IMR-90 (cell line): Measurements from ENCODE around the gene CKLF.

Experiments used
- BHLHE40 ChIP-seq: fragments of 150-350 bp; IDR thresholded peaks from 2 replicates; pipeline ENCODE4 v1.6.1; 2016; ENCODE audit warnings: mild to moderate bottlenecking, low read depth, low read length
- CEBPB ChIP-seq: IDR thresholded peaks from 2 replicates; pipeline ENCODE4 v1.6.1; 2012; ENCODE audit warnings: low read depth, low read length, improper control_type of control experiment
- CTCF ChIP-seq: conservative IDR thresholded peaks from 2 replicates; pipeline ENCODE4 v1.5.1; 2012; ENCODE audit warnings: mild to moderate bottlenecking, low read depth, low read length, improper control_type of control experiment
- ELK1 ChIP-seq: fragments of 150-350 bp; IDR thresholded peaks from 2 replicates; pipeline ENCODE4 v1.6.1; 2016; ENCODE audit warnings: low read depth, mild to moderate bottlenecking, low read length, moderate library complexity, borderline replicate concordance
- FOS ChIP-seq: fragments of 150-350 bp; IDR thresholded peaks from 2 replicates; pipeline ENCODE4 v1.6.1; 2016; ENCODE audit warnings: low read depth, low read length
- MAFK ChIP-seq: IDR thresholded peaks from 2 replicates; pipeline ENCODE4 v1.6.1; 2012; ENCODE audit warnings: low read depth, low read length, improper control_type of control experiment
- MXI1 ChIP-seq: IDR thresholded peaks from 2 replicates; pipeline ENCODE4 v1.6.1; 2012; ENCODE audit warnings: low read depth, mild to moderate bottlenecking, low read length, moderate library complexity, borderline replicate concordance
- POLR2A ChIP-seq: IDR thresholded peaks from 2 replicates; pipeline ENCODE4 v1.6.1; 2012; ENCODE audit warnings: mild to moderate bottlenecking, low read depth, low read length
- RAD21 ChIP-seq: IDR thresholded peaks from 2 replicates; pipeline ENCODE4 v1.6.1; 2012; ENCODE audit warnings: low read length, improper control_type of control experiment
- RFX5 ChIP-seq: IDR thresholded peaks from 2 replicates; pipeline ENCODE4 v1.8.0; 2012; ENCODE audit warnings: low read depth, mild to moderate bottlenecking, low read length, moderate library complexity
- SMC3 ChIP-seq: fragments of 150-350 bp; IDR thresholded peaks from 2 replicates; pipeline ENCODE4 v1.6.1; 2016; ENCODE audit warnings: low read depth, mild to moderate bottlenecking, antibody characterized with exemption, low read length, moderate library complexity
- USF2 ChIP-seq: fragments of 150-350 bp; IDR thresholded peaks from 2 replicates; pipeline ENCODE4 v1.6.1; 2017; ENCODE audit warnings: mild to moderate bottlenecking, antibody characterized with exemption, low read length, low read depth

- TF ChIP-seq CEBPB (no peak), CTCF (no peak), POLR2A (no peak), MXI1 (no peak), FOS (no peak), USF2 (no peak), BHLHE40 (no peak), RFX5 (no peak), SMC3 (no peak), ELK1 (no peak), RAD21 (no peak), MAFK (no peak)
Observed at GRCh38 chr16:66521252-66521713, 31.1 kb upstream of the CKLF start.
